Neural cell (in vitro differentiated cells): Measurements from ENCODE around the gene XYLT2. TPM values are rescaled to one million over a fixed set of nuclear protein-coding genes. Genes with fewer than 3 reads are reported as not detected.

ENCODE experiments used
- H2AFZ ChIP-seq: fragments of 200-600, 300-800 bp; sonication (generic), shearing (Covaris generic); 2 replicates; pipeline ENCODE4 v1.6.0; 2014; ENCODE audit warnings: low read depth, mild to moderate bottlenecking, antibody characterized with exemption, low read length, moderate library complexity
- H3F3A ChIP-seq: fragments of 200-600 bp; shearing (Covaris generic); 2 replicates; pipeline ENCODE4 v1.6.1; 2016; ENCODE audit warnings: mild to moderate bottlenecking, moderate library complexity, mixed read lengths, antibody characterized with exemption, low read length; ENCODE audit not compliant: insufficient read depth, poor library complexity, severe bottlenecking
- H3K27ac ChIP-seq: fragments of 200-600, 300-800 bp; sonication (generic), shearing (Covaris generic); 2 replicates; pipeline ENCODE4 v1.5.1; 2014; ENCODE audit warnings: mild to moderate bottlenecking, low read length, moderate library complexity
- H3K27me3 ChIP-seq: fragments of 300-800, 200-600 bp; sonication (generic), shearing (Covaris generic); 2 replicates; pipeline ENCODE4 v1.6.0; 2014; ENCODE audit warnings: mild to moderate bottlenecking, low read depth, low read length, moderate library complexity; ENCODE audit not compliant: insufficient read depth
- H3K36me3 ChIP-seq: fragments of 300-800, 200-600 bp; sonication (generic), shearing (Covaris generic); 2 replicates; pipeline ENCODE4 v1.5.1; 2014; ENCODE audit warnings: mild to moderate bottlenecking, antibody characterized with exemption, low read length, moderate library complexity; ENCODE audit not compliant: insufficient read depth
- H3K4me2 ChIP-seq: fragments of 300-800, 200-600 bp; sonication (generic), shearing (Covaris generic); 2 replicates; pipeline ENCODE4 v1.6.0; 2014; ENCODE audit warnings: mild to moderate bottlenecking, low read length
- H3K4me3 ChIP-seq: fragments of 300-800, 200-600 bp; sonication (generic), shearing (Covaris generic); 2 replicates; pipeline ENCODE4 v1.5.1; 2014; ENCODE audit warnings: mild to moderate bottlenecking, low read length, moderate library complexity
- H3K79me2 ChIP-seq: fragments of 200-600 bp; shearing (Covaris generic); replicated peaks from 2 replicates; pipeline ENCODE4 v1.6.0; 2014; ENCODE audit warnings: mild to moderate bottlenecking, low read length, moderate library complexity; ENCODE audit not compliant: insufficient read depth
- H3K9ac ChIP-seq: fragments of 300-800, 200-600 bp; sonication (generic), shearing (Covaris generic); 2 replicates; pipeline ENCODE4 v1.6.1; 2016; ENCODE audit warnings: mild to moderate bottlenecking, low read length, mixed read lengths
- H3K9me2 ChIP-seq: fragments of 200-600 bp; shearing (Covaris generic); 2 replicates; pipeline ENCODE4 v1.6.1; 2016; ENCODE audit warnings: mild to moderate bottlenecking, low read length, mixed read lengths; ENCODE audit not compliant: insufficient read depth
- H3K9me3 ChIP-seq: fragments of 200-600, 300-800 bp; sonication (generic), shearing (Covaris generic); 2 replicates; pipeline ENCODE4 v1.6.1; 2016; ENCODE audit warnings: mild to moderate bottlenecking, mixed run types, low read length, moderate library complexity, mixed read lengths
- H4K20me1 ChIP-seq: fragments of 200-600 bp; shearing (Covaris generic); 2 replicates; pipeline ENCODE4 v1.6.1; 2016; ENCODE audit warnings: mild to moderate bottlenecking, mixed run types; ENCODE audit not compliant: insufficient read depth
- CTCF ChIP-seq: fragments of 450-650 bp; IDR thresholded peaks from 2 replicates; pipeline ENCODE4 v1.5.1; 2014; ENCODE audit warnings: antibody characterized with exemption, mild to moderate bottlenecking, moderate library complexity; ENCODE audit not compliant: poor library complexity, severe bottlenecking
- EP300 ChIP-seq: fragments of 450-650 bp; conservative IDR thresholded peaks from 2 replicates; pipeline ENCODE4 v1.6.1; 2014; ENCODE audit warnings: antibody characterized with exemption, mild to moderate bottlenecking, moderate library complexity; ENCODE audit not compliant: poor library complexity, severe bottlenecking
- EZH2 ChIP-seq: fragments of 200-600, 300-800 bp; shearing (Covaris generic), sonication (generic); IDR thresholded peaks from 2 replicates; pipeline ENCODE4 v1.6.1; 2014; ENCODE audit warnings: antibody characterized with exemption, low read length, borderline replicate concordance, mild to moderate bottlenecking; ENCODE audit not compliant: insufficient read depth, poor library complexity, severe bottlenecking
- MXI1 ChIP-seq: fragments of 450-650 bp; conservative IDR thresholded peaks from 2 replicates; pipeline ENCODE4 v1.6.1; 2014; ENCODE audit warnings: antibody characterized with exemption, mild to moderate bottlenecking; ENCODE audit not compliant: poor library complexity, severe bottlenecking
- POLR2AphosphoS5 ChIP-seq: IDR thresholded peaks from 2 replicates; pipeline ENCODE4 v1.6.1; 2012
- RAD21 ChIP-seq: fragments of 450-650 bp; conservative IDR thresholded peaks from 2 replicates; pipeline ENCODE4 v1.6.1; 2014; ENCODE audit warnings: antibody characterized with exemption, mild to moderate bottlenecking, moderate library complexity
- REST ChIP-seq: IDR thresholded peaks from 2 replicates; pipeline ENCODE4 v1.6.1; 2012; ENCODE audit warnings: borderline replicate concordance
- SMC3 ChIP-seq: fragments of 450-650 bp; conservative IDR thresholded peaks from 2 replicates; pipeline ENCODE4 v1.6.1; 2014; ENCODE audit warnings: antibody characterized with exemption, mild to moderate bottlenecking, moderate library complexity; ENCODE audit not compliant: poor library complexity
- TAF1 ChIP-seq: IDR thresholded peaks from 2 replicates; pipeline ENCODE4 v1.6.1; 2012; ENCODE audit warnings: low read depth
- polyA plus RNA-seq: library from polyadenylated mRNA; depleted of rRNA; stranded (reverse); fragments of >200 nt; gene quantifications from 2 replicates; pipeline ENCODE4 v1.2.3, GENCODE V29; 2014

The XYLT2 gene
- polyA plus RNA-seq, 1 donor from 2014 or later, result 6.9 TPM

GRCh38 chr17:50356418-50356817 lies 10.5 kb downstream of the XYLT2 start:
- Histone ChIP-seq H3K9me2 (no peaks in the 10 kb centered on the region), H4K20me1 (no peaks in the 10 kb centered on the region), H3K79me2 (no peaks in the 10 kb centered on the region), H3K4me2 (no peak overlapping the region), H3K36me3 (no peaks in the 10 kb centered on the region), H3K27ac (no peak overlapping the region), H3K9me3 (no peaks in the 10 kb centered on the region), H3F3A (no peaks in the 10 kb centered on the region), H2AFZ (no peak overlapping the region), H3K4me3 (no peak overlapping the region), H3K27me3 (no peaks in the 10 kb centered on the region), H3K9ac (no peak overlapping the region)
- TF ChIP-seq RAD21 (no peak), REST (no peak), CTCF (no peak), TAF1 (no peak), MXI1 (no peak), SMC3 (no peak), EZH2 (no peak), EP300 (no peak), POLR2AphosphoS5 (no peak)

- TF ChIP-seq REST (no peak), CTCF (no peak), RAD21 (no peak), EZH2 (no peak), MXI1 (no peak), TAF1 (no peak), EP300 (no peak), SMC3 (no peak), POLR2AphosphoS5 (no peak)
- Histone ChIP-seq H3K36me3 (no peaks in the 10 kb centered on the region), H3K27ac (no peak overlapping the region)
Measured at GRCh38 chr17:50356892-50357510, 11.1 kb downstream of the XYLT2 start.

More at GRCh38 chr17:50356892-50357510, 11.1 kb downstream of the XYLT2 start:
- H3K4me2 ChIP-seq, result no peak overlapping the region
- no peaks in the 10 kb centered on the region for H3K9me3 ChIP-seq
- H3K79me2 ChIP-seq, result no peaks in the 10 kb centered on the region
- H3K4me3 ChIP-seq, result no peak overlapping the region
- H3K27me3 ChIP-seq, result no peaks in the 10 kb centered on the region
- H3K9me2 ChIP-seq, result no peaks in the 10 kb centered on the region
- H3F3A ChIP-seq, result no peaks in the 10 kb centered on the region
- no peaks in the 10 kb centered on the region for H4K20me1 ChIP-seq
- no peak overlapping the region for H3K9ac ChIP-seq
- H2AFZ ChIP-seq, result no peak overlapping the region
